Measurements from ENCODE around the gene USP26. TPM values are rescaled to one million over a fixed set of nuclear protein-coding genes. Genes with fewer than 3 reads are reported as not detected.

Gene USP26
- total RNA-seq, 1 donor from 2014 or later: not detected

DNA sequence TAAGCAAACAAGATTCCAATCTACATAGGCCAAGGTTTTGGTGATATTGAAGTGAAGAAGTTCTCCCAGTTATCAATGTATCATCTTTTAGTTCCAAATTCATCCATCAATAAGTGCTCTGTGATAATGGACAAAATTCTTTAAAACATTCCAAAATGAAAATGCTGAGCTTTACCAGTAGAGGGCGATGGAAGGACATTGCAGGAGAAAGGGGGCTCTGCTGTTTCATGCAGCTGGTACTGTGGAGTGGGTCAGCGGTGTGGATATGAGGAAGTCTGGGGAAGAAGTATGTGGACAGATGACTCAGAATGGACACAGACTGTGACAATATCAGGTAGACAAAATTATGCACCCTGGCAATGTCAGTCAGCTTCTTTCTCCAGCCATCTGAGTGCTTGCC lies 91.9 kb downstream of the USP26 start:
- FAIRE-seq (peak; percentile 88), DNase-seq (ENCODE audit: low read depth) (peak; percentile 4)
- no peaks in the 10 kb centered on the region for H3K4me1 Mint-ChIP-seq (ENCODE audit: low read depth, unreplicated experiment)

DNA sequence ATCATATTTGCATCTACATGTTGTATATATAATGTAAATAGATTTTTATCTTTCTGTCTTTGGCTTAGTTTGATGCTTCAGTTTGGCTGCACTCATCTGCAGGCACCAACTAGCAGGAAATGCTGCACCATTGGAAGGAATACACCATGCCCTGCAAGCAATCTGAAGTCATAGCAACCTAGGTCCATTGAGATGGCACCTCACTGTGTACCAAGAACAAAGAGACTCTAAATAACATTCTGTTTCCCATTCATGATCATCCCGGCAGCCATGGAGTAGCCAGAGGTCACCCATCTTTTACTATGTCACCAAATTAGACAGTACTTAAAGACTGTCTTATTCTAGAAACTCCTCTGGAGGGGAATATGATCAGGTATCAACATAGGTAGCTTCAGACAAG lies 97.7 kb downstream of the USP26 start:
- no peak for FAIRE-seq
- H3K27ac Mint-ChIP-seq (ENCODE audit: unreplicated experiment): no peak overlapping the region

More for the DNA sequence above, 91.9 kb downstream of the USP26 start:
- Histone ChIP-seq H2AFZ (ENCODE audit: low read depth, low read length) (no peak overlapping the region), H3K9ac (ENCODE audit: low read length) (no peak overlapping the region), H3K4me3 (ENCODE audit: insufficient read depth, low read depth, low read length) (no peak overlapping the region), H3K9me3 (ENCODE audit: insufficient read depth, low read depth, low read length) (no peaks in the 10 kb centered on the region), H4K20me1 (ENCODE audit: insufficient read depth, low read length) (no peaks in the 10 kb centered on the region), H3K4me2 (ENCODE audit: low read length) (no peak overlapping the region), H3K27me3 (ENCODE audit: insufficient read depth, low read length) (no peaks in the 10 kb centered on the region), H3K79me2 (ENCODE audit: insufficient read depth, low read length) (no peaks in the 10 kb centered on the region), H3K36me3 (ENCODE audit: insufficient read depth, low read length) (no peaks in the 10 kb centered on the region), H3K4me1 (ENCODE audit: insufficient read depth, low read length) (no peaks in the 10 kb centered on the region), H3K27ac (ENCODE audit: low read depth, low read length) (no peak overlapping the region)
- TF ChIP-seq, protein P1, sequence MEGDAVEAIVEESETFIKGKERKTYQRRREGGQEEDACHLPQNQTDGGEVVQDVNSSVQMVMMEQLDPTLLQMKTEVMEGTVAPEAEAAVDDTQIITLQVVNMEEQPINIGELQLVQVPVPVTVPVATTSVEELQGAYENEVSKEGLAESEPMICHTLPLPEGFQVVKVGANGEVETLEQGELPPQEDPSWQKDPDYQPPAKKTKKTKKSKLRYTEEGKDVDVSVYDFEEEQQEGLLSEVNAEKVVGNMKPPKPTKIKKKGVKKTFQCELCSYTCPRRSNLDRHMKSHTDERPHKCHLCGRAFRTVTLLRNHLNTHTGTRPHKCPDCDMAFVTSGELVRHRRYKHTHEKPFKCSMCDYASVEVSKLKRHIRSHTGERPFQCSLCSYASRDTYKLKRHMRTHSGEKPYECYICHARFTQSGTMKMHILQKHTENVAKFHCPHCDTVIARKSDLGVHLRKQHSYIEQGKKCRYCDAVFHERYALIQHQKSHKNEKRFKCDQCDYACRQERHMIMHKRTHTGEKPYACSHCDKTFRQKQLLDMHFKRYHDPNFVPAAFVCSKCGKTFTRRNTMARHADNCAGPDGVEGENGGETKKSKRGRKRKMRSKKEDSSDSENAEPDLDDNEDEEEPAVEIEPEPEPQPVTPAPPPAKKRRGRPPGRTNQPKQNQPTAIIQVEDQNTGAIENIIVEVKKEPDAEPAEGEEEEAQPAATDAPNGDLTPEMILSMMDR (IDR thresholded peaks at IDR 0.05; ENCODE audit: insufficient read depth, low read depth, low read length): peak; percentile 61
- TF ChIP-seq EZH2 (IDR thresholded peaks at IDR 0.05; ENCODE audit: insufficient read depth, low read length): no peak
- H3K27ac Mint-ChIP-seq (ENCODE audit: unreplicated experiment): no peak overlapping the region
- H3K9me3 Mint-ChIP-seq (ENCODE audit: unreplicated experiment): no peaks in the 10 kb centered on the region
- H3K4me3 Mint-ChIP-seq (ENCODE audit: unreplicated experiment): no peak overlapping the region
- H3K27me3 Mint-ChIP-seq (ENCODE audit: low read depth, unreplicated experiment): no peaks in the 10 kb centered on the region
- no peaks in the 10 kb centered on the region for H3K36me3 Mint-ChIP-seq (ENCODE audit: low read depth, unreplicated experiment)

DNA sequence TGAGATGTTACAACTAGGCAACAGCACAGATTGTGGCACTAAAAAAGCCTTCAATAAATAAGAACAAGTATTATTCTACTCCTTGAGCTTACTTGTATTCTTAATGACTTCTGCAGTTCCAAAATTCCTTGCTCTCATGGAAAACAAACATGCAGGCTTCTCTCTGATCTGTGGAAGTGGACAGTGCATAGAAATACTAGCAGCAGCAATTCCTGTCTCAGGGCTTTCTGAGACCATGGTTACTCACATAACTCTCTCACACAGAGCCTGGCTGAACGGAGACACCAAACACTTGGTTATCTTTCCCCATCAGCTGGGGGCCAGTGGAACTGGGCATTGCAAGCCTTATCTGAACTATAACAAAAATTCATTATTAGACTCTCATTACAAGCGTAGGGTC lies 106.1 kb downstream of the USP26 start:
- no peaks in the 10 kb centered on the region for H3K4me1 Mint-ChIP-seq (ENCODE audit: low read depth, unreplicated experiment)

More for the DNA sequence above, 97.7 kb downstream of the USP26 start:
- Histone ChIP-seq H2AFZ (ENCODE audit: low read depth, low read length) (no peak overlapping the region), H3K9ac (ENCODE audit: low read length) (no peak overlapping the region), H3K79me2 (ENCODE audit: insufficient read depth, low read length) (no peaks in the 10 kb centered on the region), H3K9me3 (ENCODE audit: insufficient read depth, low read depth, low read length) (no peaks in the 10 kb centered on the region), H4K20me1 (ENCODE audit: insufficient read depth, low read length) (no peaks in the 10 kb centered on the region), H3K27me3 (ENCODE audit: insufficient read depth, low read length) (no peaks in the 10 kb centered on the region), H3K4me1 (ENCODE audit: insufficient read depth, low read length) (no peaks in the 10 kb centered on the region), H3K4me2 (ENCODE audit: low read length) (no peak overlapping the region), H3K27ac (ENCODE audit: low read depth, low read length) (no peak overlapping the region), H3K4me3 (ENCODE audit: insufficient read depth, low read depth, low read length) (no peak overlapping the region), H3K36me3 (ENCODE audit: insufficient read depth, low read length) (no peaks in the 10 kb centered on the region)
- no peak overlapping the region for H3K4me3 Mint-ChIP-seq (ENCODE audit: unreplicated experiment)
- no peaks in the 10 kb centered on the region for H3K36me3 Mint-ChIP-seq (ENCODE audit: low read depth, unreplicated experiment)
- H3K9me3 Mint-ChIP-seq (ENCODE audit: unreplicated experiment): no peaks in the 10 kb centered on the region
- no peaks in the 10 kb centered on the region for H3K4me1 Mint-ChIP-seq (ENCODE audit: low read depth, unreplicated experiment)
- TF ChIP-seq, protein P1 (IDR thresholded peaks at IDR 0.05; ENCODE audit: insufficient read depth, low read depth, low read length): no peak
- TF ChIP-seq EZH2 (IDR thresholded peaks at IDR 0.05; ENCODE audit: insufficient read depth, low read length): no peak
- no peak for DNase-seq (ENCODE audit: low read depth)
- H3K27me3 Mint-ChIP-seq (ENCODE audit: low read depth, unreplicated experiment): no peaks in the 10 kb centered on the region

More for the DNA sequence above, 106.1 kb downstream of the USP26 start:
- no peak for DNase-seq (ENCODE audit: low read depth)
- no peaks in the 10 kb centered on the region for H3K9me3 ChIP-seq (ENCODE audit: insufficient read depth, low read depth, low read length)
- H3K4me2 ChIP-seq (ENCODE audit: low read length): no peak overlapping the region
- Mint-ChIP-seq H3K4me3 (ENCODE audit: unreplicated experiment) (no peak overlapping the region), H3K27me3 (ENCODE audit: low read depth, unreplicated experiment) (no peaks in the 10 kb centered on the region), H3K27ac (ENCODE audit: unreplicated experiment) (no peak overlapping the region), H3K36me3 (ENCODE audit: low read depth, unreplicated experiment) (no peaks in the 10 kb centered on the region), H3K9me3 (ENCODE audit: unreplicated experiment) (no peaks in the 10 kb centered on the region)
- no peaks in the 10 kb centered on the region for H3K79me2 ChIP-seq (ENCODE audit: insufficient read depth, low read length)
- no peaks in the 10 kb centered on the region for H3K27me3 ChIP-seq (ENCODE audit: insufficient read depth, low read length)
- no peak overlapping the region for H3K27ac ChIP-seq (ENCODE audit: low read depth, low read length)
- no peak for TF ChIP-seq EZH2 (IDR thresholded peaks at IDR 0.05; ENCODE audit: insufficient read depth, low read length)
- TF ChIP-seq, protein P1 (IDR thresholded peaks at IDR 0.05; ENCODE audit: insufficient read depth, low read depth, low read length): no peak
- no peaks in the 10 kb centered on the region for H3K4me1 ChIP-seq (ENCODE audit: insufficient read depth, low read length)
- H3K4me3 ChIP-seq (ENCODE audit: insufficient read depth, low read depth, low read length): no peak overlapping the region
- H3K36me3 ChIP-seq (ENCODE audit: insufficient read depth, low read length): no peaks in the 10 kb centered on the region
- H3K9ac ChIP-seq (ENCODE audit: low read length): no peak overlapping the region
- no peak overlapping the region for H2AFZ ChIP-seq (ENCODE audit: low read depth, low read length)
- FAIRE-seq: no peak
- no peaks in the 10 kb centered on the region for H4K20me1 ChIP-seq (ENCODE audit: insufficient read depth, low read length)

Data from astrocyte (in vitro differentiated cells and primary cell).